Nasal cavity respiratory epithelium epithelial cell of viscerocranial mucosa (primary cell): ENCODE data around the gene HMCN2. TPM values are rescaled to one million over a fixed set of nuclear protein-coding genes. Genes with fewer than 3 reads are reported as not detected.

Source experiments
- total RNA-seq: library from RNA; depleted of rRNA; stranded (reverse); fragments of >200 nt; gene quantifications from 2 replicates; pipeline ENCODE4 v1.2.3, GENCODE V29; 2014

HMCN2 gene, protein sequence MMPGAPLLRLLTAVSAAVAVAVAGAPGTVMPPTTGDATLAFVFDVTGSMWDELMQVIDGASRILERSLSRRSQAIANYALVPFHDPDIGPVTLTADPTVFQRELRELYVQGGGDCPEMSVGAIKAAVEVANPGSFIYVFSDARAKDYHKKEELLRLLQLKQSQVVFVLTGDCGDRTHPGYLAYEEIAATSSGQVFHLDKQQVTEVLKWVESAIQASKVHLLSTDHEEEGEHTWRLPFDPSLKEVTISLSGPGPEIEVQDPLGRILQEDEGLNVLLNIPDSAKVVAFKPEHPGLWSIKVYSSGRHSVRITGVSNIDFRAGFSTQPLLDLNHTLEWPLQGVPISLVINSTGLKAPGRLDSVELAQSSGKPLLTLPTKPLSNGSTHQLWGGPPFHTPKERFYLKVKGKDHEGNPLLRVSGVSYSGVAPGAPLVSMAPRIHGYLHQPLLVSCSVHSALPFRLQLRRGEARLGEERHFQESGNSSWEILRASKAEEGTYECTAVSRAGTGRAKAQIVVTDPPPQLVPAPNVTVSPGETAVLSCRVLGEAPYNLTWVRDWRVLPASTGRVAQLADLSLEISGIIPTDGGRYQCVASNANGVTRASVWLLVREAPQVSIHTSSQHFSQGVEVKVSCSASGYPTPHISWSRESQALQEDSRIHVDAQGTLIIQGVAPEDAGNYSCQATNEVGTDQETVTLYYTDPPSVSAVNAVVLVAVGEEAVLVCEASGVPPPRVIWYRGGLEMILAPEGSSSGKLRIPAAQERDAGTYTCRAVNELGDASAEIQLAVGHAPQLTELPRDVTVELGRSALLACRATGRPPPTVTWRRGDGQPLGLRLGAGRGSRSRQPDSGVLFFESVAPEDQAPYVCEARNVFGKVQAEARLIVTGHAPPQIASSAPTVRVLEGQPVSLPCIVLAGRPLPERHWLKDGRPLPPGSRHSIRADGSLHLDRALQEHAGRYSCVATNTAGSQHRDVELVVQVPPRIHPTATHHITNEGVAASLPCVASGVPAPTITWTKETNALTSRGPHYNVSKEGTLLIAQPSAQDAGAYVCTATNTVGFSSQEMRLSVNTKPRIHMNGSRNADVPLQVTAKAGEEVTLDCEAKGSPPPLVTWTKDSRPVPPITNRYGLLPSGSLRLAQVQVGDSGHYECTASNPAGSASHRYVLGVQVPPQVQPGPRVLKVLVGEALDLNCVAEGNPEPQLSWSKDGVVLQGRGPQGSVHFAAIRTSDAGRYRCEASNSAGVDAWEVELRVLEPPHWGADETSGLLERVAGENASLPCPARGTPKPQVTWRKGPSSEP (N-terminal part only)
- total RNA-seq, result under 0.01 TPM in 2 replicates

DNA sequence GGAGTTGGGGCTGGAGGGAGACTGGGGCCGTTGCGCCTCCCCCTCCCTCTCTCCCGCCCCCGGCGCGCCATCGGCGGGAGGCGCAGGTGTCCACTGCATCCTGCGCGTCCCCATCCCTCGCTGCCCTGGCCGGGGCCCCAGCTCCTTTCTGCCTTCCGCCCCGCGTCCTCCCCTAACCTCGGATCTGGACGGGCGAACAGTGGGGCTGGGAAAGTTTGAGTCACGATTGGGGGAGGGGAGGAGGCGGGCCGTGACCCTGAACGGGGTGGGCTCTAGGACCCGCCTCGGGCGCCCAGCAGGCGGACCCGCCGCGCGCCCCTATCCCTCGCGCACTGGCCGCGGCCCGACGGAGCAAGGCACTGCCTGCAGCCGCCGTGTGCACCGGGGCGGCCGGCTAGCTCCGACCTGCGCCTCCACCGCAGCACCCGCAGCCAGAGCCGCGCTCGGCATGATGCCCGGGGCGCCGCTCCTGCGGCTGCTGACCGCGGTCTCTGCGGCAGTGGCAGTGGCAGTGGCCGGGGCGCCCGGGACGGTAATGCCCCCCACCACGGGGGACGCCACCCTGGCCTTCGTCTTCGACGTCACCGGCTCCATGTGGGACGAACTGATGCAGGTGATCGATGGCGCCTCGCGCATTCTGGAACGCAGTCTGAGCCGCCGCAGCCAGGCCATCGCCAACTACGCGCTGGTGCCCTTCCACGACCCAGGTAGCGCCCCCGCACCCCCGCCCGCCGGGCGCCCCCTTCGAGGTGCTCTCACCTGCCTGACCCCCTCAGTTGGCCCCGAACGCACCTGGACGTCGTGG is at the start of gene HMCN2:
Gene HMCN2 (plus strand): TSS at position 330 of the 805 bp plus-strand sequence. CDS start 119 bp downstream, at position 449.

DNA sequence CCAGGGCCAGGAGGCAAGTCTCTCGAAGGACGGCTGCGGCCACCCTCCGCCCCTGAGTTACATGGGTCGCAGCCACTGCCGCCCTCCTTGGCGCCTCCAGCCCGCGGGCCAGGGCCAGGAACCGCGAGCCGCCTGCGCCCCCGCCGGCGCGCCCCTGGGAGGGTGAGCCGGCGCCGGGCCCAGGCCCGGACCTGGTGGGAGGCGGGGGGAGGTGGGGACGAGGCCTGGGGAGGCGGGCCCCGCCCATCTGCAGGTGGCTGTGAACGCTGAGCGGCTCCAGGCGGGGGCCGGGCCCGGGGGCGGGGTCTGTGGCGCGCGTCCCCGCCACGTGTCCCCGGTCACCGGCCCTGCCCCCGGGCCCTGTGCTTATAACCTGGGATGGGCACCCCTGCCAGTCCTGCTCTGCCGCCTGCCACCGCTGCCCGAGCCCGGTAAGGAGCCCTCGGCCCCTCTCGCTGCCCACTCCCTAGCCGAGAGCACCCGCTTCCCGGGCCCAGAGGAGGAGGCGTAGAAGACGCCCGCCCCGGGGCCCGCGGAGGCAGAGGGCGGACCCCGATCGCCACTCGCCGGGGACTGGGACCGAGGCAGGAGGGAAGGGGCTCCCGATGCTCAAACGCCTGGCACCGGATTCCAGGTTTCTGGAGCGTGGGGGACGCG is 179.1 kb downstream of the HMCN2 start, which contains the start of gene ASS1:
Gene ASS1 (plus strand): TSS at position 397 of the 657 bp plus-strand sequence. CDS start 7,268 bp downstream, outside the sequence.

Other genes starting within 250 kb of the HMCN2 start
- gene FNBP1, start 222.6 kb upstream of the HMCN2 start, total RNA-seq, result 10.3 and 23.6 TPM in 2 replicates
- gene GPR107, start 211.9 kb upstream of the HMCN2 start, total RNA-seq, result 26.7 and 78.1 TPM in 2 replicates
- 24.6 and 50.8 TPM in 2 replicates for gene NCS1, start 93.4 kb upstream of the HMCN2 start, total RNA-seq
- 276 and 460 TPM in 2 replicates for gene ASS1, start 179.2 kb downstream of the HMCN2 start, total RNA-seq